ENCODE measurements around the gene SGMS1. TPM values are rescaled to one million over a fixed set of nuclear protein-coding genes. Genes with fewer than 3 reads are reported as not detected.

The SGMS1 gene
- total and polyA plus RNA-seq, 4 donors, result 15.8 to 142 (median 41.3) TPM

- Histone ChIP-seq H3K9ac (ENCODE audit: insufficient read depth in 1 of 2, low read length in 2 of 2) (no peak overlapping the region), H3K27ac (ENCODE audit: low read depth in 1 of 2, low read length in 1 of 2) (no peak overlapping the region), H3K36me3 (ENCODE audit: control insufficient read depth in 4 of 4, insufficient read depth in 4 of 4, low read length in 4 of 4) (no peaks in the 10 kb centered on the region), H3K27me3 (ENCODE audit: control insufficient read depth in 3 of 3, insufficient read depth in 3 of 3, low read length in 2 of 3) (no peaks in the 10 kb centered on the region), H3K4me1 (ENCODE audit: control insufficient read depth in 5 of 5, insufficient read depth in 5 of 5, low read length in 5 of 5) (peaks cover 0 to 43% (median 7%) of the 10 kb centered on the region in 5 donors), H3K4me3 (no peak overlapping the region), H3K9me3 (ENCODE audit: control insufficient read depth in 4 of 4, insufficient read depth in 3 of 4, low read length in 3 of 4) (no peaks in the 10 kb centered on the region)
- TF ChIP-seq CTCF (IDR thresholded peaks at IDR 0.05; ENCODE audit: control extremely low read depth, extremely low read depth), result no peak
- DNase-seq (no peak), ATAC-seq (ENCODE audit: insufficient read depth, low FRiP score) (no peak)
Observed at GRCh38 chr10:50542871-50543270, 80.9 kb downstream of the SGMS1 start.

GRCh38 chr10:50541921-50542320 is 81.8 kb downstream of the SGMS1 start:
- no peaks in the 10 kb centered on the region for H3K36me3 ChIP-seq (ENCODE audit: control insufficient read depth in 4 of 4, insufficient read depth in 4 of 4, low read length in 4 of 4)
- 81 to 95% methylated on average over 4 of the region's 4 CpGs for WGBS, 2 donors
- no peak overlapping the region for H3K27ac ChIP-seq (ENCODE audit: low read depth in 1 of 2, low read length in 1 of 2)
- DNase-seq, result no peak
- H3K9ac ChIP-seq (ENCODE audit: insufficient read depth in 1 of 2, low read length in 2 of 2), result no peak overlapping the region
- H3K9me3 ChIP-seq (ENCODE audit: control insufficient read depth in 4 of 4, insufficient read depth in 3 of 4, low read length in 3 of 4), result no peaks in the 10 kb centered on the region
- no peak overlapping the region for H3K4me3 ChIP-seq
- peaks cover 0 to 47% (median 7%) of the 10 kb centered on the region in 5 donors for H3K4me1 ChIP-seq (ENCODE audit: control insufficient read depth in 5 of 5, insufficient read depth in 5 of 5, low read length in 5 of 5)
- H3K27me3 ChIP-seq (ENCODE audit: control insufficient read depth in 3 of 3, insufficient read depth in 3 of 3, low read length in 2 of 3), result no peaks in the 10 kb centered on the region
- no peak for ATAC-seq (ENCODE audit: insufficient read depth, low FRiP score)
- TF ChIP-seq CTCF (IDR thresholded peaks at IDR 0.05; ENCODE audit: control extremely low read depth, extremely low read depth), result no peak

- ATAC-seq (ENCODE audit: insufficient read depth, low FRiP score), result no peak
- H3K4me1 ChIP-seq (ENCODE audit: control insufficient read depth in 5 of 5, insufficient read depth in 5 of 5, low read length in 5 of 5), result peaks cover 0 to 49% (median 7%) of the 10 kb centered on the region in 5 donors
- WGBS, 2 donors, result 83 to 92% methylated on average over 2 of the region's 2 CpGs
- H3K9me3 ChIP-seq (ENCODE audit: control insufficient read depth in 4 of 4, insufficient read depth in 3 of 4, low read length in 3 of 4), result no peaks in the 10 kb centered on the region
- no peaks in the 10 kb centered on the region for H3K27me3 ChIP-seq (ENCODE audit: control insufficient read depth in 3 of 3, insufficient read depth in 3 of 3, low read length in 2 of 3)
- no peak for DNase-seq
- no peak overlapping the region for H3K9ac ChIP-seq (ENCODE audit: insufficient read depth in 1 of 2, low read length in 2 of 2)
- H3K27ac ChIP-seq (ENCODE audit: low read depth in 1 of 2, low read length in 1 of 2), result no peak overlapping the region
- H3K36me3 ChIP-seq (ENCODE audit: control insufficient read depth in 4 of 4, insufficient read depth in 4 of 4, low read length in 4 of 4), result no peaks in the 10 kb centered on the region
- no peak overlapping the region for H3K4me3 ChIP-seq
- TF ChIP-seq CTCF (IDR thresholded peaks at IDR 0.05; ENCODE audit: control extremely low read depth, extremely low read depth), result no peak
Observed at GRCh38 chr10:50541317-50541716, 82.4 kb downstream of the SGMS1 start.

- Histone ChIP-seq H3K9ac (ENCODE audit: insufficient read depth in 1 of 2, low read length in 2 of 2) (no peak overlapping the region), H3K9me3 (ENCODE audit: control insufficient read depth in 4 of 4, insufficient read depth in 3 of 4, low read length in 3 of 4) (no peaks in the 10 kb centered on the region), H3K27me3 (ENCODE audit: control insufficient read depth in 3 of 3, insufficient read depth in 3 of 3, low read length in 2 of 3) (no peaks in the 10 kb centered on the region), H3K27ac (ENCODE audit: low read depth in 1 of 2, low read length in 1 of 2) (peak overlapping the region in 1 of 2 donors; percentile 6), H3K36me3 (ENCODE audit: control insufficient read depth in 4 of 4, insufficient read depth in 4 of 4, low read length in 4 of 4) (no peaks in the 10 kb centered on the region), H3K4me3 (no peak overlapping the region), H3K4me1 (ENCODE audit: control insufficient read depth in 5 of 5, insufficient read depth in 5 of 5, low read length in 5 of 5) (peaks cover 0 to 49% (median 7%) of the 10 kb centered on the region in 5 donors)
- DNase-seq, result no peak
- 91 to 93% methylated on average over 1 of the region's 1 CpG for WGBS, 2 donors
- ATAC-seq (ENCODE audit: insufficient read depth, low FRiP score), result no peak
- no peak for TF ChIP-seq CTCF (IDR thresholded peaks at IDR 0.05; ENCODE audit: control extremely low read depth, extremely low read depth)
Observed at GRCh38 chr10:50540826-50541122, 83.0 kb downstream of the SGMS1 start.

Measured in lung (tissue), 12 donors.